T-helper 1 cell treated with Interleukin-12 subunit alpha and Interleukin-12 subunit beta and Interleukin-4 antibody, amounts not matched to agents 30 ng/mL and 1 ng/mL, for 36 hours (primary cell): Measurements from ENCODE around the gene LTB. TPM values are rescaled to one million over a fixed set of nuclear protein-coding genes. Genes with fewer than 3 reads are reported as not detected.
"Not testable (repeated sequence)": the region's sequence is repeated elsewhere in the genome, so short reads cannot be mapped to it uniquely, and the experiment has no call there.

Source experiments
- intact Hi-C: fragments of 100-400 bp; cut with micrococcal nuclease; formaldehyde crosslinking; loops from one replicate; pipeline ENCODE4 v1.15.1; 2024
- total RNA-seq: library from RNA; stranded (reverse); gene quantifications from 2 replicates; pipeline ENCODE4 v1.2.3, GENCODE V29; 2022

LTB gene
- total RNA-seq, 1 donor from 2014 or later = 2,430 TPM

DNA sequence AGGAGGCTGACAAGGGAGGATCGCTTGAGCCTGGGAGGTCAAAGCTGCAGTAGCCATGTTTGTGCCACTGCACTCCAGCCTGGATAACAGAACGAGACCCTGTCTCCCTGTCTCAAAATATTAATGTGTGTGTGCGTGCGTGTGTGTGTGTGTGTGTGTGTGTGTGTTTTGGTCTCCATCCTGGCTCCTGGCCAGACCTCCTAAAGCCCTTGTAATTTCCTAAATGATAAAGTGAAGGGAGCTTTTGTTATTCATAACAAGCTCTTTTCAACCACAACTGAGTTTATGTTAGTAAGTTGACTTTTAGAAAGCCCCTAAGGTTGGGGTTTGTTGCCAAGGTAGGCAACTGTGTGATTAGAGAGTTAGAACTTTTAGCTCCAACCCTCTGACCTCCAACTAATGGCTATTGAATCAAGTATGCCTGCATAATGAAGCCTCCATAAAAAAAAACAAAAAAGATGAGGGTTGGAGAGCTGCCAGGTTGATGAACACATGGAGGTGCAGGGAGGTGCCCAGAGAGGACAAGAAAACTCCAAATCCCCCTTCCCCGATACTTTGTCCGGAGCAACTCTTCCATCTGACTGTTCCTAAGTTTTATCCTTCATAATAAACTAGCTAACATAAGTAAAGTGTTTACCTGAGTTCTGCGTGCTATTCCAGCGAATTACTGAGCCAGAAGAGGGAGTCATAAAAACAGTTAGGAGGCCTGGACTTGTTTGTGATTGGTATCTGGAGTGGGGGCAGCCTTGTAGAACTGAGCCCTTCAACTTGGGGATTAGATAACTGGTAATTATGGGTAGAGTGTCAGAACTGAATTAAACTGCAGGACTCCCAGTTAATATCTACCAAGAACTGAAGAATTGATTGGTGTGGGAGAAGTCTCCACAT is 27.5 kb upstream of the LTB start:
- intact Hi-C loops = no loop called here

GRCh38 chr6:31607317-31607716 is 25.1 kb upstream of the LTB start:
- intact Hi-C loops = no loop called here

DNA sequence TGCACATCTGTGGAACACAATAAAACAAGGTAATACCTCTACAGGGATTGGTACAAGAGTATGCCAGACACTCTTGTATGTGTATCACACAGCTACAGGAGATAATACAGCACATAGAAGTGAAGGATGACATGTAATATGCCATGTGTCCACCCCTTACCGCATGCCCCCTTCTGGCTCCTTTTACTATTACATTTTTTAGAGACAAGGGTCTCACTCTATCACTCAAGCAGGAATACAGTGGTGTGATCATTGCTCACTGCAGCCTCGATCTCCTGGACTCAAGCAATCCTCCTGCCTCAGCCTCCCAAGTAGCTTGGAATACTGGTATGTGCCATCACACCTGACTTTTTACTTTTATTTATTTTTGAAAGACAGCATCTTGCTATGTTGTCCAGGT is 14.8 kb upstream of the LTB start:
- intact Hi-C loops = no loop called here

DNA sequence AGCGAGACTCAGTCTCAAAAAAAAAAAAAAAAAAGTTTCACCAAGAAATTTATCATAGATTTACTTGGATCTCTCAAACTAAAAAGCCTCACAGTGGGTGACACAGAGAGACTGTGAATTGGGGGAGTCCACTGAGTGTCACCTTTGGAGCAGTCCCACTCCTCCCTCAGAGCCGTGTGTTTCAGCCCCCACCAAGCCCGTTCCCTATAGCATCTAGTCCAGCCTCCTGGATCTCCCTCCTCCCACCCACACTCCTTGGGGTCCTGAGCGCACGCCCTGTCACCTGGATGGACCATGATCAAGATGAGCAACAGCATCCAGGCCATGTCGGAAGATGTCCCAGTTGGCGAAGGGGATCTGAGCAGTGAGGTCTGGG is 10.2 kb upstream of the LTB start:
- intact Hi-C loops = no loop called here

DNA sequence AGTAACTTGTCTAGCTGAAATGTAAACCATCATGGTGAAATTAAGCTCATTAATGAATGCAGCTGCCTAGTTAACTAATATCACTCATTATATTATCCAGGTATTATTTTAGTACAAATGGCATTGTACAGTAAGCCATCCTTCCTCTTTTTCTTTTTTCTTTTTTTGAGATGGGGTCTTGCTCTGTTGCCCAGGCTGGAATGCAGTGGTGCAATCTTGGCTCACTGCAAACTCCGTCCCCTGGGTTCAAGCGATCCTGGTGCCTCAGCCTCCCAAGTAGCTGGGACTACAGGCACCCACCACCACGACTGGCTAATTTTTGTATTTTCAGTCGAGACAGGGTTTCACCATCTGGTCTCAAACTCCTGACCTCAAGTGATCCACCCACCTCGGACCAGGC is 8.5 kb upstream of the LTB start:
- intact Hi-C loops = not testable (repeated sequence)

- intact Hi-C loops = no loop called here
Observed at GRCh38 chr6:31588871-31589650, 6.8 kb upstream of the LTB start.

DNA sequence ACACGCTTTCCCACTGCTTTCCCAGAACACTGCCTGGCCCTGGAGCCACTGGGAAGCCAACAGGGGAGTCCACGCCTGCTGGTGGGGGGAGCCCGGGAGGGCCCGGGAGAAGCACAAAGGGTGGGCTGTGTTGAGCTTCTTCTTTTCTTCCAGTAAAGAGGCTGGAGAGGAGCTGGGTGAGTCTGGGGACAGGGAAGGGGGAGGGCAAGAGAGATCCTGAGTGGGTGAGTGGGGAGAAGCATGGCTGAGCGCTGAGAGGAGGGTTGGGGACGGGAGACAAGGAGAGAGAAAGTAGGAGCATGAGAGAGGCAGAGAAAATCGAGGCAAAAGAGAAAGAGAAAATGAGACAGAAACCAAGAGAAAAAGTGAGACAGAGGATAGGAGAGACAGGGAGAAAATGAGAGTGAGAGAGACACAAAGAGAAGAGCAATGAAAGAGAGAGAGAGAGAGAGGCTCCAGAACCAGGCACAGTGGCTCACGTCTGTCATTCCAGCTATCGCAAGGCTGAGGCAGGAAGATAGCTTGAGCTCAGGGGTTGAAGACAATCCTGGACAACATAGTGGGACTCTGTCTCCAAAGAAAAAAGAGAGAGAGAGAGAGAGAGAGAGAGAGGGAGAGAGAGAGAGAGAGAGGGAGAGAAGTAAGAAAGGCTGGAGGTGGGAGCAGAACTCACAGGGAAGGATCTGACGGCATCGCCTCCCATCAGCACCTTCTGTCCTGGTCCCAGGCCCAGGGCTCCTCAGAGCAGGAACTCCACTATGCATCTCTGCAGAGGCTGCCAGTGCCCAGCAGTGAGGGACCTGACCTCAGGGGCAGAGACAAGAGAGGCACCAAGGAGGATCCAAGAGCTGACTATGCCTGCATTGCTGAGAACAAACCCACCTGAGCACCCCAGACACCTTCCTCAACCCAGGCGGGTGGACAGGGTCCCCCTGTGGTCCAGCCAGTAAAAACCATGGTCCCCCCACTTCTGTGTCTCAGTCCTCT is 5.9 kb upstream of the LTB start:
- intact Hi-C loops = no loop called here

- intact Hi-C loops = loop anchor here (1.0 kb wide), 1 partner anchor 8 kb away; no protein-coding TSS in a partner anchor
Observed at GRCh38 chr6:31586599-31587281, 4.5 kb upstream of the LTB start.

DNA sequence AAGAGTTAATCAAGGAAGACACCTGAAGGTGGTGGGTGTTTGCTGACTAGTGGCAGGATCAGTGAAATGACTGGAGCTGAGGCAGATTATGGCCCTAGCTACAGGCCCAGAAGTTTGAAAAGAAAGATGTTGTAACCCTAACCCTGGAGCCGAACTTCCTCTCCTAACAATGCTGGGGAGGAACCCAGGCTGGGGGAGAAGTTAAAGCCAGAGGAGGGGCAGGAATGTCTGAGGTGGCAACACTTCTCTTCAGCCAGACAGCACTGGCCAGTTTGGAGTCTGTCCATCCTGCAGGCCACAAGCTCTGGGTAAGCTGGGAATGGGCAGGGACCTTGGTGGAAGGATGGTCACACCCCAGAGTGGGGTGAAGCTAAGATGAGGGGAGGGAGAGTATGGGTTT is 3.8 kb upstream of the LTB start, which contains the start of gene LST1:
Gene LST1, plus strand, starts transcription at position 270 of the 400 bp plus-strand sequence. CDS start 1,023 bp downstream, outside the sequence.
- intact Hi-C loops = loop anchor here (1.0 kb wide), 1 partner anchor 8 kb away; no protein-coding TSS in a partner anchor

DNA sequence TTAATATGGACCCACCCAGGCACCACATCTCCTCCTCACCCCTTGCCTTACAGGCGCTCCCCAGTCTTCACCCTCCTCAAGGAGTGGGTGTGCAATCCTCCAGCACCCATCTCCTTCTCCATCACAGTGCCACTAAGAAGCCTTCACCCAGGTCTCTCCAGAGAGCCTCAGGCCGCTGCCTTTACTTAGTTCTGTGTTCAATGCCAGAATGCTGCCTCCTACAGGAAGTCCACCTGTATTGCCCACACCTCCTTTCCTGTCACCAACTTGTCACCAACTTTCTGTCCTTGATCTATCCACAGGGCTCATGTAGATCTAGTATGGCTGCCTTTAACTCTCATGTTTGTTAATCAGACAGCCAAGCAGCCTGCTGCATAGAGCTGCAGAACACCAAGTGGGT is 3.3 kb upstream of the LTB start:
- intact Hi-C loops = loop anchor here (1.0 kb wide), 3 partner anchors 13 to 868 kb away; partner anchors contain the start of genes LTA, MDC1 and NFKBIL1

- intact Hi-C loops = loop anchor here (1.0 to 5.0 kb wide), 5 partner anchors 13 to 89 kb away; partner anchors contain the start of genes NFKBIL1 and PRRC2A
Observed at GRCh38 chr6:31581434-31582229, 592 bp downstream of the LTB start.

GRCh38 chr6:31580807-31581433 is 1.3 kb downstream of the LTB start:
- intact Hi-C loops = loop anchor here (1.0 to 5.0 kb wide), 4 partner anchors 30 to 89 kb away; partner anchors contain the start of genes NFKBIL1 and PRRC2A

GRCh38 chr6:31580438-31580740 is 1.8 kb downstream of the LTB start:
- intact Hi-C loops = loop anchor here (1.0 to 5.0 kb wide), 3 partner anchors 29 to 88 kb away; partner anchors contain the start of gene PRRC2A

DNA sequence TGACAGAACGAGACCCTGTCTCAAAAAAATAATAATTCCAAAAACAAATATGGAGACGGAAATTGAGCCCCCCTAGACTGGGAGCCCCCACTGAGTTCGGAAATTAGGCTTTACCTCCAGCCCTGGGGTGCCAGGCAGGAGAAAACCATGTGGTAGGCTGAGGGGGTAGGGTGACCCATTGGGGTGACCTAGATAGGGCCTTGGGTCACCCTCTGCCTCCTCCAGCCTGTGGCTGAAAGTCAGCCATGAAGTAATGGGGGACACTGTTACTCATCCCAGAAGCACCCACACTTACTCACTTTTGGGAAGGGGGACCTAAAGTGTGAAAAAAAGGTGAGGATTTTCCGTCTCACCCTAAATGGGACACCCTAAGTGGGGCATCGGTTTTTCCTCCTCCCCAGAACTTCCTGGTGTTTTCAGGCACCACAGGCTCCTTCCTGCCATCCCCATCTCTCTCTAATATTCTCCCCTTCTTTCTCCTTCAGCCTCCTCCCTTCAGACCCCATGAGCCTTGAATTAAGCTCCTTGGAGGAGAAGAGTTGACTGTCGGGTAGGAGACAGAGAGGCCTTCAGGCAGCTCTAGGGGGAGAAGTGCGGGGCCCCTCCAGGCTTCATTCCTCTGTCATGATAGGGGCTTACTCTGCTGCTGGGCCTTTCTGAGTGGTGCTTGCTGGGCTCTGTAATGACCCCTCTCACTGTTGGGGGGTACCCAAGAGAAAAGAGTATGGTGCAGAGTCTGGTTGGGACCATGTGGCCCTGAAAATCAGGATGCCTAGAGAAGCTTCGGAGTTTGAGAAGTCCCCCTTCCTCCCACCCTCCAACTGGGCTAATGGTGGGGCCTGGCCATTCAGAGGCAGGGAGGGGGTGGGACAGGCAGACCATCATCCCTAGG is 2.4 kb downstream of the LTB start:
- intact Hi-C loops = loop anchor here (1.0 to 5.0 kb wide), 4 partner anchors 28 to 158 kb away; partner anchors contain the start of genes CLIC1 and PRRC2A

- intact Hi-C loops = loop anchor here (5.0 kb wide), 1 partner anchor 158 kb away; the partner anchor contains the start of gene CLIC1
Observed at GRCh38 chr6:31579119-31579505, 3.1 kb downstream of the LTB start.

DNA sequence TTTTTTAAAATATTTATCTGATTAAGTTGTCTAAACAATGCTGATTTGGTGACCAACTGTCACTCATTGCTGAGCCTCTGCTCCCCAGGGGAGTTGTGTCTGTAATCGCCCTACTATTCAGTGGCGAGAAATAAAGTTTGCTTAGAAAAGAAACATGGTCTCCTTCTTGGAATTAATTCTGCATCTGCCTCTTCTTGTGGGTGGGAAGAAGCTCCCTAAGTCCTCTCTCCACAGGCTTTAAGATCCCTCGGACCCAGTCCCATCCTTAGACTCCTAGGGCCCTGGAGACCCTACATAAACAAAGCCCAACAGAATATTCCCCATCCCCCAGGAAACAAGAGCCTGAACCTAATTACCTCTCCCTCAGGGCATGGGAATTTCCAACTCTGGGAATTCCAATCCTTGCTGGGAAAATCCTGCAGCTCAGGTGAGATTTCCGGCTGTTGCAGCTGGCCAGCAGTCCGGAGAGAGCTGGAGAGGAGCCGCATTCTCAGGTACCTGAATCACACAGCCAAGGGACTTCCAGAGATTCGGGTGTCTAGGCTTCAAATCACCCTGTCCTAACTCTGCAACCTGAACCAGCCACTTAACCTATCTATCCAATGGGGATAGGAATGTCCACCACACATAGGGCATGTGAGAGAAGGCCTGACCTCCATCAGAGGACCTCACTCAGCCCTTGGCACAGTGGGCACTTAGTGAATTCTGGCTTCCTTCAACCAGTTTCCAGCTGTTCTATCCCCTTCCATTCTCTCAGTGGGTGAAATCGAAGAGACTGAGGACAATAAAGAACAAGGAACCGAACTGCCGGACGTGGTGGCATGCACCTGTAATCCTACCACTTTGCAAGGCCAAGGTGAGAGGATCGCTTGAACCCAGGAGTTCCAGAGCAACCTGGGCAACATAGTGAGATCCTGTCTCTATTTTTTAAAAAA is 3.8 kb downstream of the LTB start:
- intact Hi-C loops = loop anchor here (1.0 to 5.0 kb wide), 2 partner anchors 8 to 159 kb away; partner anchors contain the start of genes CLIC1 and LST1
